Smooth muscle cell (in vitro differentiated cells): ENCODE results near the gene APOO. TPM values are rescaled to one million over a fixed set of nuclear protein-coding genes. Genes with fewer than 3 reads are reported as not detected.

Experiments used
- DNase-seq: peaks from one replicate; lab custom pipeline; 2025; ENCODE audit not compliant: unreplicated experiment; lab: John Stamatoyannopoulos, UW
- H2AFZ ChIP-seq: fragments of 200-600 bp; sonication (generic); 2 replicates; pipeline ENCODE4 v1.6.0; 2016; ENCODE audit warnings: antibody characterized with exemption, low read depth, mild to moderate bottlenecking
- H3F3A ChIP-seq: fragments of 200-600 bp; sonication (generic); 2 replicates; pipeline ENCODE4 v1.6.0; 2017; ENCODE audit warnings: antibody characterized with exemption, low read depth
- H3K27ac ChIP-seq: fragments of 200-600 bp; sonication (generic); 2 replicates; pipeline ENCODE4 v1.5.1; 2016; ENCODE audit warnings: low read depth, mild to moderate bottlenecking
- H3K27me3 ChIP-seq: fragments of 200-600 bp; sonication (generic); 2 replicates; pipeline ENCODE4 v1.6.1; 2016; ENCODE audit warnings: low read depth, mild to moderate bottlenecking
- H3K36me3 ChIP-seq: fragments of 200-600 bp; sonication (generic); 2 replicates; pipeline ENCODE4 v1.5.1; 2016; ENCODE audit warnings: low read depth
- H3K4me1 ChIP-seq: fragments of 200-600 bp; sonication (generic); 2 replicates; pipeline ENCODE4 v1.5.1; 2016; ENCODE audit warnings: low read depth
- H3K4me2 ChIP-seq: fragments of 200-600 bp; sonication (generic); 2 replicates; pipeline ENCODE4 v1.6.0; 2016; ENCODE audit warnings: mild to moderate bottlenecking
- H3K4me3 ChIP-seq: fragments of 200-600 bp; sonication (generic); 2 replicates; pipeline ENCODE4 v1.5.1; 2016; ENCODE audit warnings: mild to moderate bottlenecking
- H3K79me2 ChIP-seq: fragments of 200-600 bp; sonication (generic); 2 replicates; pipeline ENCODE4 v1.6.0; 2016; ENCODE audit warnings: low read depth, mild to moderate bottlenecking
- H3K9ac ChIP-seq: fragments of 200-600 bp; sonication (generic); 2 replicates; pipeline ENCODE4 v1.6.0; 2016; ENCODE audit warnings: low read depth
- H3K9me3 ChIP-seq: fragments of 200-600 bp; sonication (generic); replicated peaks from 2 replicates; pipeline ENCODE4 v1.5.1; 2016; ENCODE audit warnings: low read depth
- H4K20me1 ChIP-seq: fragments of 200-600 bp; sonication (generic); 2 replicates; pipeline ENCODE4 v1.6.0; 2016; ENCODE audit warnings: low read depth
- CTCF ChIP-seq: fragments of 200-600 bp; sonication (generic); IDR thresholded peaks from 2 replicates; pipeline ENCODE4 v1.5.1; 2017; ENCODE audit warnings: borderline replicate concordance, mild to moderate bottlenecking, antibody characterized with exemption; ENCODE audit not compliant: insufficient read depth, poor library complexity, severe bottlenecking
- WGBS: methylation state at CpG from one replicate; pipeline ENCODE4 v1.1.7; 2016; ENCODE audit warnings: low lambda C conversion rate; 5-methylcytosine and 5-hydroxymethylcytosine counted together
- polyA plus RNA-seq: library from polyadenylated mRNA; unstranded; fragments of >200 nt; fragmentation: Nextera tagmentation; extraction: Ambion mirVana; gene quantifications from 2 replicates; pipeline ENCODE4 v1.2.1, GENCODE V29; 2016
- total RNA-seq: library from RNA; depleted of rRNA; stranded (reverse); fragments of >200 nt; gene quantifications from 2 replicates; pipeline ENCODE4 v1.2.3, GENCODE V29; 2014

APOO gene
- total and polyA plus RNA-seq, 2 experiments from 2014 or later = 38.7 to 54.3 TPM

DNA sequence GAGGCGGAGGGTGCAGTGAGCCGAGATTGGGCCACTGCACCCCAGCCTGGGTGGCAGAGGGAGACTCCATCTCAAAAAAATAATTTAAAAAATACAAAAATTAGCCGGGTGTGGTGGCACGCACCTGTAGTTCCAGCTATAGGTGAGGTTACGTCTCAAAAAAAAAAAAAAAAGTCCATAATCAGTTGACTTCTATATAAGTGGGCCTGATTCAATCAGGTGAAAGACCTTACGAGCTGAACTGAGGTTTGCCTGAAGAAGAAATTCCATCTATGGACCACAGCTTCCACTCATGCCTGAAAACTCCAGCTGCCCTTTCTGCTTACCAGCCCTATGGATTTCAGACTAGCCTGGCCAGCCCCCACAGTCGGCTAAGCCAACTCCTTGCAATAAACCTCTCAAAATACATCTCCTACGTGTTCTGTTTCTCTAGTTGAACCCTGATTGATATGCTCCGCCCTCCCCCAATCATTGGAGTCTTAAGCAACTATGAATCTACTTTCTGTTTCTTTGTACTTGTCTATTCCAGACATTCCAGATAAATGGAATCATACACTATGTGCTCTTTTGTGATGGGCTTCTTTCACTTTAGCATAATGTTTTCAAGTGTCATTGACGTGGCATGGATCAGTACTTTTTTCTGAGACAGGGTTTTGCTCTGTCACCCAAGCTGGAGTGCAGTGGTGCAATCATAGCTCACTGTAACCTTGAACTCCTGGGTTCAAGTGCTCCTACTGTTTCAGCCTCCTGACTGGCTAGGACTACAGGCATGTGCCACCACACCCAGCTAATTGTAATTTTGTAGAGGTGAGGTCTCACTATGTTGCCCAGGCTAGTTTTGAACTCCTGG lies 88.1 kb downstream of the APOO start:
- no peak overlapping the region for H3K27ac ChIP-seq
- 90% methylated on average over 10 of the region's 10 CpGs for WGBS
- no peak overlapping the region for H3K4me2 ChIP-seq
- no peaks in the 10 kb centered on the region for H3K4me1 ChIP-seq
- no peak for DNase-seq
- no peaks in the 10 kb centered on the region for H4K20me1 ChIP-seq
- no peaks in the 10 kb centered on the region for H3K9me3 ChIP-seq
- no peak for TF ChIP-seq CTCF
- no peak overlapping the region for H2AFZ ChIP-seq
- no peaks in the 10 kb centered on the region for H3K79me2 ChIP-seq
- no peaks in the 10 kb centered on the region for H3F3A ChIP-seq
- H3K4me3 ChIP-seq = no peak overlapping the region
- H3K27me3 ChIP-seq = no peaks in the 10 kb centered on the region
- no peaks in the 10 kb centered on the region for H3K36me3 ChIP-seq
- no peak overlapping the region for H3K9ac ChIP-seq

GRCh38 chrX:23817979-23818336 lies 89.8 kb downstream of the APOO start:
- H3K4me3 ChIP-seq = no peak overlapping the region
- H3K27ac ChIP-seq = no peak overlapping the region
- no peaks in the 10 kb centered on the region for H3F3A ChIP-seq
- no peaks in the 10 kb centered on the region for H3K79me2 ChIP-seq
- no peaks in the 10 kb centered on the region for H3K36me3 ChIP-seq
- no peak for DNase-seq
- no peak overlapping the region for H2AFZ ChIP-seq
- H3K27me3 ChIP-seq = no peaks in the 10 kb centered on the region
- H4K20me1 ChIP-seq = no peaks in the 10 kb centered on the region
- 96% methylated on average over 3 of the region's 3 CpGs for WGBS
- H3K4me2 ChIP-seq = no peak overlapping the region
- TF ChIP-seq CTCF = no peak
- H3K4me1 ChIP-seq = no peaks in the 10 kb centered on the region
- H3K9me3 ChIP-seq = no peaks in the 10 kb centered on the region
- H3K9ac ChIP-seq = no peak overlapping the region

DNA sequence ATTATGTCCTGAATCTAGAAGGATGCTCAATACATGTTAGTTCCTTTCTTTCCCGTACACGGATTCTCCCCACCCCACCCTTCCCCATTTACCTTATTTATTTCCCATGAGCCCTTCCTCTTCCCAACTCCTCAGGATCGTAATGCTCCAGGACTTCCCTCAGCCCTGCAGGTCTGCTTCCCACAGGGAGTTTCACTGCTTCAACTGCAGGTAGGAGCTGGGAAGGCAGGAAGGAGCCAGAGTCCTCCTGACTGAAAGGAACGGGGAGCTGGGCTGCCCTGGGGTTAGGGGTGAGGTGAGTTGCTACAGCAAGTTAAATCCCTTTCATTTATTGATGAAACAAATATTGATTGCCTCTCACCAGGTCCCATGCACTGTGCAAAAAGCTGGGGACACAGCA lies 91.6 kb downstream of the APOO start:
- H3K27me3 ChIP-seq = no peaks in the 10 kb centered on the region
- no peak overlapping the region for H2AFZ ChIP-seq
- no peak overlapping the region for H3K4me2 ChIP-seq
- H4K20me1 ChIP-seq = no peaks in the 10 kb centered on the region
- H3F3A ChIP-seq = no peaks in the 10 kb centered on the region
- TF ChIP-seq CTCF = no peak
- no peaks in the 10 kb centered on the region for H3K36me3 ChIP-seq
- DNase-seq = no peak
- H3K79me2 ChIP-seq = no peaks in the 10 kb centered on the region
- H3K9me3 ChIP-seq = no peaks in the 10 kb centered on the region
- H3K27ac ChIP-seq = no peak overlapping the region
- no peak overlapping the region for H3K4me3 ChIP-seq
- 76% methylated on average over 4 of the region's 4 CpGs for WGBS
- no peak overlapping the region for H3K9ac ChIP-seq
- H3K4me1 ChIP-seq = no peaks in the 10 kb centered on the region

- H3K27me3 ChIP-seq = no peaks in the 10 kb centered on the region
- no peak for TF ChIP-seq CTCF
- H3K27ac ChIP-seq = no peak overlapping the region
- no peaks in the 10 kb centered on the region for H3F3A ChIP-seq
- no peak overlapping the region for H3K4me3 ChIP-seq
- DNase-seq = no peak
- no peaks in the 10 kb centered on the region for H3K9me3 ChIP-seq
- no peaks in the 10 kb centered on the region for H3K4me1 ChIP-seq
- no peak overlapping the region for H3K4me2 ChIP-seq
- H3K36me3 ChIP-seq = no peaks in the 10 kb centered on the region
- WGBS = 97% methylated on average over 7 of the region's 7 CpGs
- H3K79me2 ChIP-seq = no peaks in the 10 kb centered on the region
- H3K9ac ChIP-seq = no peak overlapping the region
- H4K20me1 ChIP-seq = no peaks in the 10 kb centered on the region
- no peak overlapping the region for H2AFZ ChIP-seq
Measured at GRCh38 chrX:23815376-23815775, 92.4 kb downstream of the APOO start.
